CD14-positive monocyte (primary cell): ENCODE measurements around the gene AADAT. TPM values are rescaled to one million over a fixed set of nuclear protein-coding genes. Genes with fewer than 3 reads are reported as not detected.
"Not testable (repeated sequence)": the region's sequence is repeated elsewhere in the genome, so short reads cannot be mapped to it uniquely, and the experiment has no call there.

Experiments
- DNase-seq, 3 donors: peaks; one replicate each; pipeline ENCODE4 v3.0.0-alpha.2; 2011 to 2022
- H2AFZ ChIP-seq: 2 replicates; pipeline ENCODE4 v1.6.0; 2012; ENCODE audit warnings: mild to moderate bottlenecking, low read depth, low read length, inconsistent platforms; ENCODE audit not compliant: insufficient read depth, poor library complexity, severe bottlenecking
- H3K27ac ChIP-seq, 2 donors: 1 replicate in 1 of 2; 2 replicates in 1 of 2; pipeline ENCODE4 v1.5.1; 2012 to 2013; ENCODE audit warnings: low read length in 2 of 2, control low read depth in 1 of 2, inconsistent platforms in 1 of 2, low read depth in 1 of 2, mild to moderate bottlenecking in 1 of 2
- H3K27me3 ChIP-seq, 2 donors: one replicate each; pipeline versions ENCODE4 v1.6.0 to v1.6.1; 2011 to 2013; ENCODE audit warnings: low read length in 2 of 2; ENCODE audit not compliant: control insufficient read depth in 2 of 2, insufficient read depth in 2 of 2
- H3K36me3 ChIP-seq, 2 donors: replicated peaks in 1 of 2; 1 replicate in 1 of 2; 2 replicates in 1 of 2; pipeline versions ENCODE4 v1.5.1 to v1.6.1; 2012 to 2013; ENCODE audit warnings: low read length in 2 of 2, control low read depth in 1 of 2, inconsistent platforms in 1 of 2, mild to moderate bottlenecking in 1 of 2; ENCODE audit not compliant: insufficient read depth in 2 of 2, control insufficient read depth in 1 of 2
- H3K4me1 ChIP-seq, 2 donors: 1 replicate in 1 of 2; 2 replicates in 1 of 2; pipeline versions ENCODE4 v1.5.1 to v1.6.1; 2012 to 2013; ENCODE audit warnings: low read length in 2 of 2, control low read depth in 1 of 2, inconsistent platforms in 1 of 2, mild to moderate bottlenecking in 1 of 2, moderate library complexity in 1 of 2; ENCODE audit not compliant: insufficient read depth in 2 of 2, control insufficient read depth in 1 of 2
- H3K4me2 ChIP-seq: replicated peaks from 2 replicates; pipeline ENCODE3; 2012; ENCODE audit warnings: low read length, moderate library complexity, mild to moderate bottlenecking; ENCODE audit not compliant: poor library complexity, severe bottlenecking; ENCODE audit errors: extremely low read depth
- H3K4me3 ChIP-seq, 3 experiments: fragments of 200-600 bp in 1 of 3; sonication (generic) in 1 of 3; replicated peaks in 1 of 3; 1 replicate in 2 of 3; 2 replicates in 1 of 3; pipeline ENCODE4 v1.5.1; 2011 to 2013; ENCODE audit warnings: low read length in 3 of 3, mild to moderate bottlenecking in 3 of 3, control low read depth in 2 of 3, low read depth in 2 of 3, inconsistent platforms in 1 of 3, moderate library complexity in 1 of 3
- H3K79me2 ChIP-seq: 2 replicates; pipeline ENCODE4 v1.6.0; 2012; ENCODE audit warnings: mild to moderate bottlenecking, control low read depth, inconsistent platforms, low read length, moderate library complexity; ENCODE audit not compliant: insufficient read depth
- H3K9ac ChIP-seq: 2 replicates; pipeline ENCODE4 v1.6.0; 2017; ENCODE audit warnings: low read length, mild to moderate bottlenecking; ENCODE audit not compliant: insufficient read depth, poor library complexity, severe bottlenecking
- H3K9me3 ChIP-seq, 2 donors: replicated peaks in 1 of 2; 1 replicate in 1 of 2; 2 replicates in 1 of 2; pipeline versions ENCODE4 v1.5.1 to v1.6.1; 2012 to 2013; ENCODE audit warnings: low read length in 2 of 2, control low read depth in 1 of 2; ENCODE audit not compliant: control insufficient read depth in 1 of 2, insufficient read depth in 1 of 2
- H4K20me1 ChIP-seq: 2 replicates; pipeline ENCODE4 v1.6.0; 2012; ENCODE audit warnings: mild to moderate bottlenecking, low read length, control low read depth, moderate library complexity; ENCODE audit not compliant: insufficient read depth
- H3K27ac Mint-ChIP-seq, 7 donors: one replicate each; pipeline ENCODE4 v1.8.0; 2020; ENCODE audit warnings: mild to moderate bottlenecking in 7 of 7, mixed read lengths in 7 of 7, moderate library complexity in 6 of 7, inconsistent platforms in 2 of 7
- H3K27me3 Mint-ChIP-seq, 3 donors: one replicate each; pipeline ENCODE4 v1.8.0; 2021 to 2022; ENCODE audit warnings: low read depth in 3 of 3, mild to moderate bottlenecking in 3 of 3, mixed read lengths in 3 of 3, moderate library complexity in 3 of 3, inconsistent platforms in 1 of 3
- H3K36me3 Mint-ChIP-seq, 2 donors: one replicate each; pipeline ENCODE4 v1.8.0; 2020; ENCODE audit warnings: mixed read lengths in 2 of 2, inconsistent platforms in 1 of 2, mild to moderate bottlenecking in 1 of 2
- H3K4me1 Mint-ChIP-seq: one replicate; pipeline ENCODE4 v1.8.0; 2020; ENCODE audit warnings: mild to moderate bottlenecking, mixed read lengths
- H3K4me3 Mint-ChIP-seq, 2 donors: one replicate each; pipeline ENCODE4 v1.8.0; 2020; ENCODE audit warnings: mild to moderate bottlenecking in 2 of 2, mixed read lengths in 2 of 2, moderate library complexity in 1 of 2
- H3K9me3 Mint-ChIP-seq, 7 donors: one replicate each; pipeline ENCODE4 v1.8.0; 2020 to 2022; ENCODE audit warnings: mixed read lengths in 7 of 7, mild to moderate bottlenecking in 6 of 7, moderate library complexity in 6 of 7, inconsistent platforms in 2 of 7
- CTCF ChIP-seq: fragments of 200-600 bp; IDR thresholded peaks from one replicate; pipeline ENCODE4 v1.8.0; 2022; ENCODE audit warnings: antibody characterized with exemption, mild to moderate bottlenecking
- WGBS: methylation state at CpG from one replicate; pipeline ENCODE4 v1.1.5; 2013; ENCODE audit warnings: missing lambda C conversion rate; ENCODE audit not compliant: insufficient coverage; 5-methylcytosine and 5-hydroxymethylcytosine counted together
- intact Hi-C, 2 donors: fragments of 100-400 bp; cut with micrococcal nuclease; formaldehyde crosslinking; loops; one replicate each; pipeline versions ENCODE4 v1.15.0 to v1.15.1; 2023
- polyA plus RNA-seq, 3 donors: library from polyadenylated mRNA; depleted of rRNA in 1 of 3; unstranded in 2 of 3; stranded (reverse) in 1 of 3; fragments of 300-500 nt in 2 of 3; fragments of >200 nt in 1 of 3; fragmentation: Illumina TruSeq in 2 of 3; gene quantifications; 1 replicate in 2 of 3; 2 replicates in 1 of 3; pipeline ENCODE4 v1.2.3, GENCODE V29; 2012 to 2021

The AADAT gene
- polyA plus RNA-seq, 3 donors: not detected

DNA sequence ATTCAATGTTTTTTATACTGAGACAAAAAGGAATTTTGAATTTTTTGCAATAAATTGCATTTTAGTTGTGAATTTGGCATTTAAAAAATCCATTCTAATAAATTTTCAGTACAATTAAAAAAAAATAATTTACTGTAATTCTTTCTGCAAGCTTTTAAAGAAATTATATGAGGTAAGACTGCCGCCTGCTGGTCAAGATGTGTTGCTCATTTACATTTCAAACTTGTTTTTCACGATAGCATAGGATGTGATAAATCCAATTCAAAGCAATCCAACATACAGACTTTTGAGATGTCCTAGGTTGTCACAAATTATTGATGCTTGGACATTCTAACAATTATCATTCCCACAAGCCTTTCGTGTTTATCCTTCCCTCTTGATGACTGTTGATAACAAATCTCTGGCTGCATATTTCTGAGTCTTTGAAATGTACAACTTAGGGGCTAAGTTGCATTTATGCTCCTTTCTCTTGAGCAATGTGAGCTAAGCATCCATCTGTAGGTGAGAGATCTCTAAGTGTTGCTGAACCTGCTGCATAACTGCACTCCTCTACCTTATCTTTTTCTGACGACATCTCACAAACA, 41.9 kb downstream of the AADAT start:
- Histone ChIP-seq H3K4me3 (no peak overlapping the region), H3K4me2 (no peak overlapping the region), H3K79me2 (no peaks in the 10 kb centered on the region), H3K36me3 (no peaks in the 10 kb centered on the region), H3K9ac (no peak overlapping the region), H2AFZ (no peak overlapping the region), H3K4me1 (no peaks in the 10 kb centered on the region), H4K20me1 (no peaks in the 10 kb centered on the region), H3K9me3 (no peaks in the 10 kb centered on the region), H3K27me3 (peaks cover 0 to 3% of the 10 kb centered on the region in 2 donors), H3K27ac (no peak overlapping the region)
- Mint-ChIP-seq H3K27me3 (peaks cover 0 to 8% (median 5%) of the 10 kb centered on the region in 3 donors), H3K4me3 (peak overlapping the region in 1 of 2 donors; percentile 13), H3K4me1 (no peaks in the 10 kb centered on the region), H3K36me3 (no peaks in the 10 kb centered on the region), H3K9me3 (peaks cover 0 to 6% (median 0%) of the 10 kb centered on the region in 7 donors), H3K27ac (no peak overlapping the region)
- peak; percentile 81 for TF ChIP-seq CTCF
- intact Hi-C loops: no loop called here
- 100% methylated on average over 1 of the region's 4 CpGs for WGBS
- peak; percentile 30 to 47 (median 41) for DNase-seq

- H3K4me3 ChIP-seq, H3K27me3 Mint-ChIP-seq, H3K9me3 Mint-ChIP-seq, H3K4me2 ChIP-seq, H3K36me3 Mint-ChIP-seq, H3K36me3 ChIP-seq, H2AFZ ChIP-seq, H3K4me1 ChIP-seq, H3K4me3 Mint-ChIP-seq, H3K27me3 ChIP-seq, H4K20me1 ChIP-seq, DNase-seq, H3K9ac ChIP-seq, intact Hi-C loops, H3K27ac ChIP-seq, H3K79me2 ChIP-seq, H3K9me3 ChIP-seq, H3K4me1 Mint-ChIP-seq: not testable (repeated sequence)
- H3K27ac Mint-ChIP-seq: peak overlapping the region in 1 of 7 donors; percentile 20
- 97% methylated on average over 13 of the region's 24 CpGs for WGBS
Observed at GRCh38 chr4:170046156-170046555, 43.6 kb downstream of the AADAT start.
